ENCODE measurements around the gene PAPPA2. TPM values are rescaled to one million over a fixed set of nuclear protein-coding genes. Genes with fewer than 3 reads are reported as not detected.

PAPPA2 gene
- total RNA-seq, 1 donor from 2014 or later = 0.50 TPM

DNA sequence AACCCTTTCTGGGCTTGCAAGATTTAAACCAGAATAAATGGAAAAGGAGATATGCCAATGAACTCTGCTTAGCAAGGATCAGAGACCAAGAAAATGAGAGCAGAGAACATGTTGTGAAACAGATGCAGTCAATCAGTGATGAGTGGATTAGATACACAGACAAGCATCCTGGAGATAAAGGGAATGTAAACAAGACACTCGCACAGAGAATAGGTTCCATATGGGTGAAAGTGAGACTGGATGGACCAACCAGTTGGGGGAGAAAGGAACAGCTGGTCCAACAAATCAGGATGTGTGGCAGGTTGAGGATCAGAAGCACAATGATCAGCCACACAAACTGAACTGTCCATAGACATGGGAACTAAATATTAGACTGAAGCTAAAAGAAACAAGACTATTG is 363.3 kb downstream of the PAPPA2 start:
- no peaks in the 10 kb centered on the region for H3K36me3 ChIP-seq
- TF ChIP-seq, protein P1, sequence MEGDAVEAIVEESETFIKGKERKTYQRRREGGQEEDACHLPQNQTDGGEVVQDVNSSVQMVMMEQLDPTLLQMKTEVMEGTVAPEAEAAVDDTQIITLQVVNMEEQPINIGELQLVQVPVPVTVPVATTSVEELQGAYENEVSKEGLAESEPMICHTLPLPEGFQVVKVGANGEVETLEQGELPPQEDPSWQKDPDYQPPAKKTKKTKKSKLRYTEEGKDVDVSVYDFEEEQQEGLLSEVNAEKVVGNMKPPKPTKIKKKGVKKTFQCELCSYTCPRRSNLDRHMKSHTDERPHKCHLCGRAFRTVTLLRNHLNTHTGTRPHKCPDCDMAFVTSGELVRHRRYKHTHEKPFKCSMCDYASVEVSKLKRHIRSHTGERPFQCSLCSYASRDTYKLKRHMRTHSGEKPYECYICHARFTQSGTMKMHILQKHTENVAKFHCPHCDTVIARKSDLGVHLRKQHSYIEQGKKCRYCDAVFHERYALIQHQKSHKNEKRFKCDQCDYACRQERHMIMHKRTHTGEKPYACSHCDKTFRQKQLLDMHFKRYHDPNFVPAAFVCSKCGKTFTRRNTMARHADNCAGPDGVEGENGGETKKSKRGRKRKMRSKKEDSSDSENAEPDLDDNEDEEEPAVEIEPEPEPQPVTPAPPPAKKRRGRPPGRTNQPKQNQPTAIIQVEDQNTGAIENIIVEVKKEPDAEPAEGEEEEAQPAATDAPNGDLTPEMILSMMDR (IDR thresholded peaks at IDR 0.05) = no peak
- intact Hi-C loops (cut with DNase I) = no loop called here
- H3K27ac ChIP-seq = no peak overlapping the region
- H3K27me3 ChIP-seq (ENCODE audit: low read depth) = no peaks in the 10 kb centered on the region
- H3K4me1 ChIP-seq = no peaks in the 10 kb centered on the region
- no peak for DNase-seq
- no peaks in the 10 kb centered on the region for H3K9me3 ChIP-seq
- H3K4me3 ChIP-seq = no peak overlapping the region
- ATAC-seq = no peak

DNA sequence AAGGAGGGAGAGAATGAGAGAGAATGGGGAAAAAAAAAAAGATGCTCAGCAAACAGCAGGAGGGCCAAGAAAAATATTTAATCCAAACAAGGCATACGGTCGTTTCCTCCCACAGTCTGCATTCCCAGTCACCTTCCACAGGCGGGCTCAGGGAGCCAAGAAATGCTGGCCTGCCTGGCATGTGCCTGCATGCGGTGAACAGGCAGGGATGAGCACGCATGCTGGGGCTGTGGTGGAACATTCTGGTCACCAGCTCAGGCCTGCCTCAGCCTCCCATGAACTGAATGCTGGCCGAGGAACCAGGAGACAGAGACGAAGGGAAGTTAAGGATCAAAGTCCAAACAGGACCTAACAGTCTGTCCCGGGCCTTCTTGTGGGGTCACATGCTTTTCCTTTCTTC is 366.3 kb downstream of the PAPPA2 start:
- ATAC-seq (no peak), DNase-seq (no peak)
- intact Hi-C loops (cut with DNase I) = no loop called here
- Histone ChIP-seq H3K27me3 (ENCODE audit: low read depth) (no peaks in the 10 kb centered on the region), H3K36me3 (no peaks in the 10 kb centered on the region), H3K4me1 (no peaks in the 10 kb centered on the region), H3K4me3 (no peak overlapping the region), H3K9me3 (no peaks in the 10 kb centered on the region), H3K27ac (no peak overlapping the region)
- TF ChIP-seq, protein P1 (IDR thresholded peaks at IDR 0.05) = no peak

DNA sequence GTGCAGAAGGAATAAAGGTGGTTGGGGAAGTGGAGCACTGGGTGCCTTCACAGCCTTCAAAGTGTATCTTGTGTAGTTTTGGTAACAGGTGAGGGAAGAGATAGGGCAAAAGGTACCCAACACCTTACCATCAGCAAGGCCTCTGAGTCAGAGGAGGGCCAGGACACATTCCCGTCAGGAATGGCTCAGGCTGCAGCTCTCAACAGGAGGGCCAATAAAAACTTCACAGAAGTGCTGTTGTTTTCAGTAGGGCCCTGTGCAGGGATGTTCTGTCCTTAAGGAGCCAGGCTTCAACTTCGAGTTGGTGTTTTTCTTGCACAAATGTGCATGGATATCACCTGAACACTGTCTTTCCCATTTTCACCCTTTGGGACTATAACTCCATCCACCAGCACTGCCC is 368.2 kb downstream of the PAPPA2 start:
- TF ChIP-seq, protein P1 (IDR thresholded peaks at IDR 0.05) = no peak
- Histone ChIP-seq H3K36me3 (no peaks in the 10 kb centered on the region), H3K9me3 (no peaks in the 10 kb centered on the region), H3K4me3 (no peak overlapping the region), H3K4me1 (no peaks in the 10 kb centered on the region), H3K27me3 (ENCODE audit: low read depth) (no peaks in the 10 kb centered on the region), H3K27ac (no peak overlapping the region)
- no peak for DNase-seq
- intact Hi-C loops (cut with DNase I) = no loop called here
- no peak for ATAC-seq

DNA sequence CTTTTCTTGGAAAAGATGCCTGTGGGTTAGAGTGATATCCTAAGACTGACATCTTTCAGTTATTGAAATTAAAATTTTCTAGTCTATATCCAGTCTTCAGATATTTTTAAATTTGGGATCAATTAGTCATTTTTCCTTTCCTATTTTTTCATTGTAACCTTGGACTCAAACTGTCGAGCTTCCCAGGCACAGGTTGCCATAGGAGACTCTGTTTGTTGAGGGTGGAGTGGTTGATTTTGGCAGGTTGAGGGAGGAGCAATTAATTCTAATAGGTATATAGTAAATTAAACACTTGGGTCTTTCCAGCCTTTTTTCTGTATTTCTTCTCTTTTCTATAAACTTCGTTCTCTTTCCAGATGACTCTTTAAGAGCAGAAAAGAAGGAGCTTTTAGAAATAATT is 374.7 kb downstream of the PAPPA2 start:
- no peaks in the 10 kb centered on the region for H3K36me3 ChIP-seq
- H3K4me1 ChIP-seq = peaks cover 8% of the 10 kb centered on the region
- H3K4me3 ChIP-seq = no peak overlapping the region
- intact Hi-C loops (cut with DNase I) = no loop called here
- H3K27ac ChIP-seq = no peak overlapping the region
- TF ChIP-seq, protein P1 (IDR thresholded peaks at IDR 0.05) = no peak
- DNase-seq (no peak), ATAC-seq (no peak)
- no peaks in the 10 kb centered on the region for H3K27me3 ChIP-seq (ENCODE audit: low read depth)
- no peaks in the 10 kb centered on the region for H3K9me3 ChIP-seq

DNA sequence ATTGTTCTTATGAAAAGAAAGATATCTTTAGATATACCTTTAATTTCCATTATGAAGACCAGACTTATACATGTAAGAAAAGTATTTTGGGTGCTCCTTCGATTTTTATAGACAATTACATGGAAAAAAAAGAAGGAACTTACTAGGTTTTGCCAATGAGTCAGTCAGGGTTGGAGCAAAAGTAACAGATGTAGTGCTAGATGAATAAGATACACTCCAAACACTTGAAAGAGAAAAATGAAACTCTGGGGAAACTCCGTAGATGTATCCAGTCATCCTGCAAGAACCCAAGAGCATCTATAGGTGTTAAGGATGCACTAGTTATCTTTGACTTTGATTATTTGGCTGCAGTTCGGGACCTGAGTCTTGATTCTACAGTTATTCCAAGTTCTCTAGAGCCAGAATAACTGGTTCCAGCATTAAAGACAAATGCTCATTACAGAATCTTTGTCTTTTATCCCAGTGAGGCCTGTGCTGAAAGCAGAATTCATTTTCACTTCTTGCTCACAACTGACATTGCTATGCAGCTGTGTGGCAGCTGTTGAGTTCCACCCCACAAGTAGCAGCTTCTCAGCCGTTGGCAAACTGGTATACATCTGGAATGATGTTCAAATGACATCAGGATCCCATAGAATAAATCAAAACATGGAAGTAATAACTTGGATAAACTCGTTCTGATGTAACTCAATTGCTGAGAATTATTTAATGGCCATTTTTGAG is 375.5 kb downstream of the PAPPA2 start:
- no peak for DNase-seq
- intact Hi-C loops (cut with DNase I) = no loop called here
- TF ChIP-seq, protein P1 (IDR thresholded peaks at IDR 0.05) = no peak
- Histone ChIP-seq H3K4me1 (peaks cover 8% of the 10 kb centered on the region), H3K27ac (no peak overlapping the region), H3K36me3 (no peaks in the 10 kb centered on the region), H3K9me3 (no peaks in the 10 kb centered on the region), H3K27me3 (ENCODE audit: low read depth) (no peaks in the 10 kb centered on the region), H3K4me3 (no peak overlapping the region)
- ATAC-seq = no peak

Data from lower lobe of right lung (tissue), 2 donors.